ENCODE results near the gene KCTD19.

Gene KCTD19

DNA sequence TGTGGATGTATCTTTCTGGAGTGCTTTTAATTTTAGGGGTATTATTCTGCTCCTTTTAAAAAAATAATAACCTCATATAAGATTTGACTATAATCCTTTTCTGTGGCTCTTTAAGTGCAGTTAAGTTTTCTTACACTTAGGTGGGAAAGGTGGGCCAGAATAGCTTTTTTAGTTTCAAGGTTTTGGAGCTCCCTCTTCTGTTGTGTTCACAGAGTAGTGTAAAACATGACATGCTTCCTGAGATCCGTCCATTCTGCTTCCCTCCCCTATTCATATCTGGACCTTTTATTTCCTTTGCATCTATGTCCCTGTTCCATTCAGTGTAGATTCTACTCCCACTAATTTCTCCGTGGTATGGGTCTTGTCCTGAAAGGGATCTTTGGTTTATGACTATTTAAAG is 12.9 kb upstream of the KCTD19 start:
- peak; percentile 78 for ATAC-seq
- TF ChIP-seq BACH2 (CRISPR knock-in tag; IDR thresholded peaks at IDR 0.05; ENCODE audit: borderline replicate concordance) = no peak
- no peak for TF ChIP-seq ARNTL (CRISPR knock-in tag; IDR thresholded peaks at IDR 0.05; ENCODE audit: borderline replicate concordance, low read depth)
- TF ChIP-seq ZNF8 (CRISPR knock-in tag; IDR thresholded peaks at IDR 0.05) = no peak
- no peak for TF ChIP-seq ZNF70 (CRISPR knock-in tag; IDR thresholded peaks at IDR 0.05)
- no peak for TF ChIP-seq RARB (CRISPR knock-in tag; IDR thresholded peaks at IDR 0.05)
- no peak for TF ChIP-seq OSR1 (CRISPR knock-in tag; IDR thresholded peaks at IDR 0.05)
- no peak for TF ChIP-seq ZFP3 (CRISPR knock-in tag; IDR thresholded peaks at IDR 0.05)
- TF ChIP-seq PPARA (CRISPR knock-in tag; IDR thresholded peaks at IDR 0.05; ENCODE audit: borderline replicate concordance) = no peak
- TF ChIP-seq, protein P1, sequence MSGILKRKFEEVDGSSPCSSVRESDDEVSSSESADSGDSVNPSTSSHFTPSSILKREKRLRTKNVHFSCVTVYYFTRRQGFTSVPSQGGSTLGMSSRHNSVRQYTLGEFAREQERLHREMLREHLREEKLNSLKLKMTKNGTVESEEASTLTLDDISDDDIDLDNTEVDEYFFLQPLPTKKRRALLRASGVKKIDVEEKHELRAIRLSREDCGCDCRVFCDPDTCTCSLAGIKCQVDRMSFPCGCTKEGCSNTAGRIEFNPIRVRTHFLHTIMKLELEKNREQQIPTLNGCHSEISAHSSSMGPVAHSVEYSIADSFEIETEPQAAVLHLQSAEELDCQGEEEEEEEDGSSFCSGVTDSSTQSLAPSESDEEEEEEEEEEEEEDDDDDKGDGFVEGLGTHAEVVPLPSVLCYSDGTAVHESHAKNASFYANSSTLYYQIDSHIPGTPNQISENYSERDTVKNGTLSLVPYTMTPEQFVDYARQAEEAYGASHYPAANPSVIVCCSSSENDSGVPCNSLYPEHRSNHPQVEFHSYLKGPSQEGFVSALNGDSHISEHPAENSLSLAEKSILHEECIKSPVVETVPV (CRISPR knock-in tag; IDR thresholded peaks at IDR 0.05) = no peak
- TF ChIP-seq, protein P2, sequence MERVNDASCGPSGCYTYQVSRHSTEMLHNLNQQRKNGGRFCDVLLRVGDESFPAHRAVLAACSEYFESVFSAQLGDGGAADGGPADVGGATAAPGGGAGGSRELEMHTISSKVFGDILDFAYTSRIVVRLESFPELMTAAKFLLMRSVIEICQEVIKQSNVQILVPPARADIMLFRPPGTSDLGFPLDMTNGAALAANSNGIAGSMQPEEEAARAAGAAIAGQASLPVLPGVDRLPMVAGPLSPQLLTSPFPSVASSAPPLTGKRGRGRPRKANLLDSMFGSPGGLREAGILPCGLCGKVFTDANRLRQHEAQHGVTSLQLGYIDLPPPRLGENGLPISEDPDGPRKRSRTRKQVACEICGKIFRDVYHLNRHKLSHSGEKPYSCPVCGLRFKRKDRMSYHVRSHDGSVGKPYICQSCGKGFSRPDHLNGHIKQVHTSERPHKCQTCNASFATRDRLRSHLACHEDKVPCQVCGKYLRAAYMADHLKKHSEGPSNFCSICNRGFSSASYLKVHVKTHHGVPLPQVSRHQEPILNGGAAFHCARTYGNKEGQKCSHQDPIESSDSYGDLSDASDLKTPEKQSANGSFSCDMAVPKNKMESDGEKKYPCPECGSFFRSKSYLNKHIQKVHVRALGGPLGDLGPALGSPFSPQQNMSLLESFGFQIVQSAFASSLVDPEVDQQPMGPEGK (CRISPR knock-in tag; IDR thresholded peaks at IDR 0.05; ENCODE audit: borderline replicate concordance) = no peak
- TF ChIP-seq CSDC2 (CRISPR knock-in tag; IDR thresholded peaks at IDR 0.05) = no peak
- TF ChIP-seq ESRRG (CRISPR knock-in tag; IDR thresholded peaks at IDR 0.05) = no peak
- no peak for TF ChIP-seq ISL1 (CRISPR knock-in tag; IDR thresholded peaks at IDR 0.05)
- TF ChIP-seq SNAI2 (CRISPR knock-in tag; IDR thresholded peaks at IDR 0.05) = no peak

- no peak for ATAC-seq
- TF ChIP-seq ZNF8 (CRISPR knock-in tag; IDR thresholded peaks at IDR 0.05) (no peak), OSR1 (CRISPR knock-in tag; IDR thresholded peaks at IDR 0.05) (no peak), ARNTL (CRISPR knock-in tag; IDR thresholded peaks at IDR 0.05; ENCODE audit: borderline replicate concordance, low read depth) (no peak), ZNF70 (CRISPR knock-in tag; IDR thresholded peaks at IDR 0.05) (no peak), GLIS3 (CRISPR knock-in tag; IDR thresholded peaks at IDR 0.05) (no peak), RARB (CRISPR knock-in tag; IDR thresholded peaks at IDR 0.05) (no peak), SNAI2 (CRISPR knock-in tag; IDR thresholded peaks at IDR 0.05) (no peak), TSHZ2 (CRISPR knock-in tag; IDR thresholded peaks at IDR 0.05) (no peak), TOX (CRISPR knock-in tag; IDR thresholded peaks at IDR 0.05; ENCODE audit: borderline replicate concordance) (no peak), ZFP3 (CRISPR knock-in tag; IDR thresholded peaks at IDR 0.05) (no peak), ESRRG (CRISPR knock-in tag; IDR thresholded peaks at IDR 0.05) (no peak), BACH2 (CRISPR knock-in tag; IDR thresholded peaks at IDR 0.05; ENCODE audit: borderline replicate concordance) (no peak), ZC3H10 (CRISPR knock-in tag; IDR thresholded peaks at IDR 0.05) (no peak), ISL1 (CRISPR knock-in tag; IDR thresholded peaks at IDR 0.05) (no peak), PPARA (CRISPR knock-in tag; IDR thresholded peaks at IDR 0.05; ENCODE audit: borderline replicate concordance) (no peak)
- TF ChIP-seq, protein P1 (CRISPR knock-in tag; IDR thresholded peaks at IDR 0.05) = no peak
- TF ChIP-seq, protein P3, sequence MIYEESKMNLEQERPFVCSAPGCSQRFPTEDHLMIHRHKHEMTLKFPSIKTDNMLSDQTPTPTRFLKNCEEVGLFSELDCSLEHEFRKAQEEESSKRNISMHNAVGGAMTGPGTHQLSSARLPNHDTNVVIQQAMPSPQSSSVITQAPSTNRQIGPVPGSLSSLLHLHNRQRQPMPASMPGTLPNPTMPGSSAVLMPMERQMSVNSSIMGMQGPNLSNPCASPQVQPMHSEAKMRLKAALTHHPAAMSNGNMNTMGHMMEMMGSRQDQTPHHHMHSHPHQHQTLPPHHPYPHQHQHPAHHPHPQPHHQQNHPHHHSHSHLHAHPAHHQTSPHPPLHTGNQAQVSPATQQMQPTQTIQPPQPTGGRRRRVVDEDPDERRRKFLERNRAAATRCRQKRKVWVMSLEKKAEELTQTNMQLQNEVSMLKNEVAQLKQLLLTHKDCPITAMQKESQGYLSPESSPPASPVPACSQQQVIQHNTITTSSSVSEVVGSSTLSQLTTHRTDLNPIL (CRISPR knock-in tag; IDR thresholded peaks at IDR 0.05; ENCODE audit: low read depth) = no peak
- TF ChIP-seq, protein P2 (CRISPR knock-in tag; IDR thresholded peaks at IDR 0.05; ENCODE audit: borderline replicate concordance) = no peak
Measured at GRCh38 chr16:67336648-67337047, 10.1 kb upstream of the KCTD19 start.

Measured in SK-N-SH treated with all-trans-retinoic acid at 6 μM for 48 hours (cell line).